Activated naive CD4-positive, alpha-beta T cell treated with anti-CD3 and anti-CD28 coated beads, Interleukin-2, amount 50 U/mL, for 24 hours (primary cell): ENCODE results near the gene CHST15.

Source experiments
- H3K27ac Mint-ChIP-seq: one replicate; pipeline ENCODE4 v1.8.0; 2021; ENCODE audit warnings: mild to moderate bottlenecking, mixed read lengths
- H3K27me3 Mint-ChIP-seq: one replicate; pipeline ENCODE4 v1.8.0; 2021; ENCODE audit warnings: mixed read lengths
- H3K36me3 Mint-ChIP-seq: one replicate; pipeline ENCODE4 v1.8.0; 2021; ENCODE audit warnings: mixed read lengths
- H3K4me1 Mint-ChIP-seq: one replicate; pipeline ENCODE4 v1.8.0; 2021; ENCODE audit warnings: mixed read lengths
- H3K4me3 Mint-ChIP-seq: one replicate; pipeline ENCODE4 v1.8.0; 2021; ENCODE audit warnings: mild to moderate bottlenecking, mixed read lengths
- H3K9me3 Mint-ChIP-seq: one replicate; pipeline ENCODE4 v1.8.0; 2021; ENCODE audit warnings: mixed read lengths

Gene CHST15

GRCh38 chr10:124070666-124071065, 22.7 kb downstream of the CHST15 start:
- Mint-ChIP-seq H3K4me3 (no peak overlapping the region), H3K9me3 (no peaks in the 10 kb centered on the region), H3K27me3 (peaks cover 4% of the 10 kb centered on the region), H3K36me3 (no peaks in the 10 kb centered on the region), H3K27ac (no peak overlapping the region), H3K4me1 (peaks cover 7% of the 10 kb centered on the region)

- Mint-ChIP-seq H3K4me3 (no peak overlapping the region), H3K4me1 (peaks cover 10% of the 10 kb centered on the region), H3K9me3 (no peaks in the 10 kb centered on the region), H3K27ac (no peak overlapping the region), H3K27me3 (peaks cover 5% of the 10 kb centered on the region), H3K36me3 (no peaks in the 10 kb centered on the region)
Observed at GRCh38 chr10:124069341-124070264, 23.8 kb downstream of the CHST15 start.

GRCh38 chr10:124068929-124069328, 24.5 kb downstream of the CHST15 start:
- peaks cover 12% of the 10 kb centered on the region for H3K4me1 Mint-ChIP-seq
- H3K9me3 Mint-ChIP-seq, result no peaks in the 10 kb centered on the region
- H3K27ac Mint-ChIP-seq, result no peak overlapping the region
- H3K4me3 Mint-ChIP-seq, result no peak overlapping the region
- no peaks in the 10 kb centered on the region for H3K36me3 Mint-ChIP-seq
- peaks cover 5% of the 10 kb centered on the region for H3K27me3 Mint-ChIP-seq

GRCh38 chr10:124067825-124068400, 25.5 kb downstream of the CHST15 start:
- H3K27me3 Mint-ChIP-seq, result peaks cover 2% of the 10 kb centered on the region
- H3K36me3 Mint-ChIP-seq, result no peaks in the 10 kb centered on the region
- peaks cover 13% of the 10 kb centered on the region for H3K4me1 Mint-ChIP-seq
- no peak overlapping the region for H3K27ac Mint-ChIP-seq
- no peak overlapping the region for H3K4me3 Mint-ChIP-seq
- H3K9me3 Mint-ChIP-seq, result no peaks in the 10 kb centered on the region

GRCh38 chr10:124066781-124067714, 26.4 kb downstream of the CHST15 start:
- Mint-ChIP-seq H3K4me1 (peaks cover 13% of the 10 kb centered on the region), H3K27ac (no peak overlapping the region), H3K9me3 (no peaks in the 10 kb centered on the region), H3K4me3 (no peak overlapping the region), H3K36me3 (no peaks in the 10 kb centered on the region), H3K27me3 (peaks cover 1% of the 10 kb centered on the region)

- no peaks in the 10 kb centered on the region for H3K36me3 Mint-ChIP-seq
- no peaks in the 10 kb centered on the region for H3K9me3 Mint-ChIP-seq
- H3K27me3 Mint-ChIP-seq, result peaks cover 1% of the 10 kb centered on the region
- H3K27ac Mint-ChIP-seq, result no peak overlapping the region
- no peak overlapping the region for H3K4me3 Mint-ChIP-seq
- H3K4me1 Mint-ChIP-seq, result peaks cover 13% of the 10 kb centered on the region
Observed at GRCh38 chr10:124066126-124066700, 27.2 kb downstream of the CHST15 start.

GRCh38 chr10:124065382-124066125, 27.8 kb downstream of the CHST15 start:
- no peak overlapping the region for H3K4me3 Mint-ChIP-seq
- no peaks in the 10 kb centered on the region for H3K9me3 Mint-ChIP-seq
- no peak overlapping the region for H3K27ac Mint-ChIP-seq
- no peaks in the 10 kb centered on the region for H3K36me3 Mint-ChIP-seq
- peaks cover 1% of the 10 kb centered on the region for H3K27me3 Mint-ChIP-seq
- peaks cover 13% of the 10 kb centered on the region for H3K4me1 Mint-ChIP-seq

GRCh38 chr10:124064676-124065075, 28.7 kb downstream of the CHST15 start:
- Mint-ChIP-seq H3K4me3 (no peak overlapping the region), H3K27ac (no peak overlapping the region), H3K36me3 (no peaks in the 10 kb centered on the region), H3K4me1 (peaks cover 13% of the 10 kb centered on the region), H3K9me3 (no peaks in the 10 kb centered on the region), H3K27me3 (peaks cover 1% of the 10 kb centered on the region)

GRCh38 chr10:124063750-124064603, 29.4 kb downstream of the CHST15 start:
- Mint-ChIP-seq H3K4me1 (peaks cover 13% of the 10 kb centered on the region), H3K4me3 (peak overlapping the region; percentile 19)

GRCh38 chr10:124062390-124062789, 31.0 kb downstream of the CHST15 start:
- peaks cover 1% of the 10 kb centered on the region for H3K27me3 Mint-ChIP-seq
- H3K4me1 Mint-ChIP-seq, result peaks cover 13% of the 10 kb centered on the region
- no peak overlapping the region for H3K4me3 Mint-ChIP-seq
- H3K9me3 Mint-ChIP-seq, result no peaks in the 10 kb centered on the region
- H3K36me3 Mint-ChIP-seq, result no peaks in the 10 kb centered on the region
- H3K27ac Mint-ChIP-seq, result no peak overlapping the region

More at GRCh38 chr10:124063750-124064603, 29.4 kb downstream of the CHST15 start:
- H3K27me3 Mint-ChIP-seq, result peaks cover 1% of the 10 kb centered on the region
- H3K9me3 Mint-ChIP-seq, result no peaks in the 10 kb centered on the region
- H3K36me3 Mint-ChIP-seq, result no peaks in the 10 kb centered on the region
- peak overlapping the region; percentile 65 for H3K27ac Mint-ChIP-seq

- Mint-ChIP-seq H3K27me3 (peaks cover 1% of the 10 kb centered on the region), H3K4me3 (no peak overlapping the region), H3K4me1 (peaks cover 13% of the 10 kb centered on the region), H3K36me3 (no peaks in the 10 kb centered on the region), H3K9me3 (no peaks in the 10 kb centered on the region), H3K27ac (no peak overlapping the region)
Observed at GRCh38 chr10:124061030-124061429, 32.4 kb downstream of the CHST15 start.

- Mint-ChIP-seq H3K4me1 (peaks cover 9% of the 10 kb centered on the region), H3K27me3 (peaks cover 1% of the 10 kb centered on the region)
Observed at GRCh38 chr10:124060148-124060720, 33.2 kb downstream of the CHST15 start.

GRCh38 chr10:124059551-124059950, 33.8 kb downstream of the CHST15 start:
- H3K36me3 Mint-ChIP-seq, result no peaks in the 10 kb centered on the region
- no peaks in the 10 kb centered on the region for H3K27me3 Mint-ChIP-seq
- peaks cover 6% of the 10 kb centered on the region for H3K4me1 Mint-ChIP-seq
- no peaks in the 10 kb centered on the region for H3K9me3 Mint-ChIP-seq
- no peak overlapping the region for H3K4me3 Mint-ChIP-seq
- H3K27ac Mint-ChIP-seq, result no peak overlapping the region

More at GRCh38 chr10:124060148-124060720, 33.2 kb downstream of the CHST15 start:
- Mint-ChIP-seq H3K36me3 (no peaks in the 10 kb centered on the region), H3K27ac (no peak overlapping the region), H3K9me3 (no peaks in the 10 kb centered on the region), H3K4me3 (no peak overlapping the region)
